ENCODE data around the gene RET.

DNA sequence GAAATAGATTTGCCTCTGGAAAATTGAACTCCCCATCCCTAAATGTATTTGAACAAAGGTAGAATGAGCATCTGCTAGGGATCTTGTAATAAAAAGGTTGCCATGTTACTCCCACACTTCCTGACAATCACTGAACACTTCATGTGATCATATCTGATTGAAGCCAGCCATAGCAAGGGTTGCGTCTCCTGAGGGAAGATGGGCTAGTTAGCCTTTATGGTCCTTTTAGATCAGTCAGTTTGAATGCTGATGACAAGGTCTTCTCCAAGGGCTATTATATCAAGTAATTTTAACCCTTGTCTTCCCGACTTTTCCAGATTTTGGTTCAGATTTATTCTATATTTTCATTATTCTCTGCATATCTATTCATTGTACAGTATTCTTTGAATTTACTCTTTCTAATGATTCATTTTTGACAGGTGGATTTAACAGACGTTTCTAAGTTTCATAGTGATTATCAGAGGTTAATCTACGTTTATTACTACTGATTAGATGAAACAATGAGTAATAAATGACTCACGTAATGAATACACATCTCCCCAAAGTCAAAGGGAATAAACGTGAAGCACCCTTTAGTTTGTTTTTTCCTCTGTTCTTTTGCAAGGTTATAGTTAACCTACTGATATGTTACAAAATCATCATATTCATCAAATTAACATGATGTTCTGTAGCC is 89.5 kb downstream of the RET start:
- TF ChIP-seq, protein P1, sequence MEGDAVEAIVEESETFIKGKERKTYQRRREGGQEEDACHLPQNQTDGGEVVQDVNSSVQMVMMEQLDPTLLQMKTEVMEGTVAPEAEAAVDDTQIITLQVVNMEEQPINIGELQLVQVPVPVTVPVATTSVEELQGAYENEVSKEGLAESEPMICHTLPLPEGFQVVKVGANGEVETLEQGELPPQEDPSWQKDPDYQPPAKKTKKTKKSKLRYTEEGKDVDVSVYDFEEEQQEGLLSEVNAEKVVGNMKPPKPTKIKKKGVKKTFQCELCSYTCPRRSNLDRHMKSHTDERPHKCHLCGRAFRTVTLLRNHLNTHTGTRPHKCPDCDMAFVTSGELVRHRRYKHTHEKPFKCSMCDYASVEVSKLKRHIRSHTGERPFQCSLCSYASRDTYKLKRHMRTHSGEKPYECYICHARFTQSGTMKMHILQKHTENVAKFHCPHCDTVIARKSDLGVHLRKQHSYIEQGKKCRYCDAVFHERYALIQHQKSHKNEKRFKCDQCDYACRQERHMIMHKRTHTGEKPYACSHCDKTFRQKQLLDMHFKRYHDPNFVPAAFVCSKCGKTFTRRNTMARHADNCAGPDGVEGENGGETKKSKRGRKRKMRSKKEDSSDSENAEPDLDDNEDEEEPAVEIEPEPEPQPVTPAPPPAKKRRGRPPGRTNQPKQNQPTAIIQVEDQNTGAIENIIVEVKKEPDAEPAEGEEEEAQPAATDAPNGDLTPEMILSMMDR (IDR thresholded peaks at IDR 0.05; ENCODE audit: low read depth, low read length, poor library complexity, severe bottlenecking): no peak
- no peak for TF ChIP-seq EZH2phosphoT487 (IDR thresholded peaks at IDR 0.05; ENCODE audit: borderline replicate concordance, low read length)

All from DOHH2 (cell line).